GM20000 (cell line): ENCODE measurements around the gene ANKRD66.
"Not testable (repeated sequence)": the region's sequence is repeated elsewhere in the genome, so short reads cannot be mapped to it uniquely, and the experiment has no call there.

Source experiments
- DNase-seq: peaks from one replicate; pipeline ENCODE4 v3.0.0; 2012; ENCODE audit warnings: low spot score
- CTCF ChIP-seq: IDR thresholded peaks from 2 replicates; pipeline ENCODE4 v1.5.1; 2012; ENCODE audit warnings: mild to moderate bottlenecking, control low read depth; ENCODE audit errors: extremely low read depth, missing control alignments

Gene ANKRD66

GRCh38 chr6:46741482-46741881, 5.3 kb upstream of the ANKRD66 start:
- no peak for DNase-seq

GRCh38 chr6:46741910-46742309, 4.8 kb upstream of the ANKRD66 start:
- no peak for DNase-seq
- no peak for TF ChIP-seq CTCF

More at GRCh38 chr6:46741482-46741881, 5.3 kb upstream of the ANKRD66 start:
- no peak for TF ChIP-seq CTCF

- TF ChIP-seq CTCF, result no peak
- no peak for DNase-seq
Measured at GRCh38 chr6:46743425-46744158, 3.1 kb upstream of the ANKRD66 start.

- not testable (repeated sequence) for DNase-seq
Measured at GRCh38 chr6:46744159-46744725, 2.5 kb upstream of the ANKRD66 start.

GRCh38 chr6:46745973-46746372, 760 bp upstream of the ANKRD66 start:
- DNase-seq, result no peak
- TF ChIP-seq CTCF, result no peak

GRCh38 chr6:46748940-46749503, 2.3 kb downstream of the ANKRD66 start:
- DNase-seq, result no peak
- TF ChIP-seq CTCF, result no peak

GRCh38 chr6:46749731-46750130, 3.0 kb downstream of the ANKRD66 start:
- DNase-seq, result no peak
- no peak for TF ChIP-seq CTCF
